Activated naive CD4-positive, alpha-beta T cell treated with anti-CD3 and anti-CD28 coated beads for 36 hours (primary cell): ENCODE data around the gene TEAD2. TPM values are rescaled to one million over a fixed set of nuclear protein-coding genes. Genes with fewer than 3 reads are reported as not detected.
"Not testable (repeated sequence)": the region's sequence is repeated elsewhere in the genome, so short reads cannot be mapped to it uniquely, and the experiment has no call there.

Source experiments
- CTCF ChIA-PET: fragments of 350-600 bp; sonication (Branson Sonifier 250); formaldehyde crosslinking; loops from one replicate; lab custom pipeline; 2021; ENCODE audit warnings: antibody characterized with exemption; lab: Charles Lee
- DNase-seq: peaks from one replicate; pipeline ENCODE4 v3.0.0-alpha.2; 2020
- H3K27ac Mint-ChIP-seq: one replicate; pipeline ENCODE4 v1.8.0; 2021; ENCODE audit warnings: mild to moderate bottlenecking, mixed read lengths
- H3K27me3 Mint-ChIP-seq: one replicate; pipeline ENCODE4 v1.8.0; 2021; ENCODE audit warnings: low read depth, mixed read lengths
- H3K36me3 Mint-ChIP-seq: one replicate; pipeline ENCODE4 v1.8.0; 2021; ENCODE audit warnings: low read depth, mixed read lengths
- H3K4me1 Mint-ChIP-seq: one replicate; pipeline ENCODE4 v1.8.0; 2021; ENCODE audit warnings: low read depth, mixed read lengths
- H3K4me3 Mint-ChIP-seq: one replicate; pipeline ENCODE4 v1.8.0; 2021; ENCODE audit warnings: mild to moderate bottlenecking, moderate library complexity, mixed read lengths
- H3K9me3 Mint-ChIP-seq: one replicate; pipeline ENCODE4 v1.8.0; 2021; ENCODE audit warnings: mixed read lengths
- intact Hi-C: fragments of 100-400 bp; cut with micrococcal nuclease; formaldehyde crosslinking; loops from one replicate; pipeline ENCODE4 v1.15.1; 2023
- total RNA-seq, 2 experiments: library from RNA; stranded (reverse); gene quantifications; one replicate each; pipeline ENCODE4 v1.2.3, GENCODE V29; 2021

Gene TEAD2
- total RNA-seq, 2 experiments from 2014 or later, result 0.20 TPM; not detected in 1

DNA sequence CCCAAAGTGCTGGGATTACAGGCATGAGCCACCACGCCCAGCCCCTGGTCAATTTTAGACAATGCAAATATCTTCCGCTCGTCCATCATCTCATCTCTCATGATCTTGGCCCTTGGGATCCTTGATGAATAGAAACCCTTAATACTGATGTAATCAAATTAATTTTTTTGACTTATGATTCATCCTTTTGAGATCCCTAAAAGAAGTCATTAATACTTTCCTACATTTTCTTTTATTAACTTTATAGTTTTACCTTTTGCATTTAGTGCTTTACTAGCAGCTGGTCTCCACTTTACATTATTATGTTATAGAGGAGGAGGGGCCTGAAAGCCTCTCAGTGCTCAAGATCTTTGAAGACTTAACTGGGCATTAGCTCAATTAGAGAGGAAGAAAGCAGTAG lies 18.2 kb upstream of the TEAD2 start:
- no peaks in the 10 kb centered on the region for H3K36me3 Mint-ChIP-seq
- no peaks in the 10 kb centered on the region for H3K4me1 Mint-ChIP-seq
- DNase-seq, result no peak
- no peak overlapping the region for H3K27ac Mint-ChIP-seq
- H3K9me3 Mint-ChIP-seq, result peaks cover 3% of the 10 kb centered on the region
- CTCF ChIA-PET, result interaction anchor here (0.6 to 1.5 kb wide), 3 partner anchors 11 to 174 kb away, joined by 3 to 4 read pairs (median 3); no protein-coding TSS in a partner anchor
- H3K4me3 Mint-ChIP-seq, result no peak overlapping the region
- no peaks in the 10 kb centered on the region for H3K27me3 Mint-ChIP-seq
- intact Hi-C loops, result no loop called here

DNA sequence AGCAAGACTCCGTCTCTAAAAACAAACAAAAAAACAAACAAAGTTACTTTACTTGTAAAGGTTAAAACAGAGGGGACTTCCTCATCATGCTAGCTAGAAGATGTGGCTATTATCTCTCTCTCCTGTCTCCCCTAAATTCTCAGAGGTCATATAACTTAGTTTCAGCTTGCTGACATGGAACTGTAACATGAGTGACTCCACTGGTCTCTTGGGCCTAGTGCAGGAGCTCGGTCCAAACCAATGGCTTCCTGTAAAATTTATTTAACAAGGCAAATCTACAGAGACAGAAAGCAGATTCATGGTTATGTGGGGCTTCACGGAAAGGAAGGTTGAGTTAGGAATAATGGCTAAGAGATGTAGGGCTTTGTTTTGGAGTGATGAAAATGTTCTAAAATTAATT lies 16.3 kb upstream of the TEAD2 start:
- CTCF ChIA-PET, result no interaction called here
- H3K4me3 Mint-ChIP-seq, result no peak overlapping the region
- no peaks in the 10 kb centered on the region for H3K27me3 Mint-ChIP-seq
- no peak overlapping the region for H3K27ac Mint-ChIP-seq
- no peaks in the 10 kb centered on the region for H3K36me3 Mint-ChIP-seq
- DNase-seq, result no peak
- intact Hi-C loops, result no loop called here
- peaks cover 3% of the 10 kb centered on the region for H3K9me3 Mint-ChIP-seq
- no peaks in the 10 kb centered on the region for H3K4me1 Mint-ChIP-seq

DNA sequence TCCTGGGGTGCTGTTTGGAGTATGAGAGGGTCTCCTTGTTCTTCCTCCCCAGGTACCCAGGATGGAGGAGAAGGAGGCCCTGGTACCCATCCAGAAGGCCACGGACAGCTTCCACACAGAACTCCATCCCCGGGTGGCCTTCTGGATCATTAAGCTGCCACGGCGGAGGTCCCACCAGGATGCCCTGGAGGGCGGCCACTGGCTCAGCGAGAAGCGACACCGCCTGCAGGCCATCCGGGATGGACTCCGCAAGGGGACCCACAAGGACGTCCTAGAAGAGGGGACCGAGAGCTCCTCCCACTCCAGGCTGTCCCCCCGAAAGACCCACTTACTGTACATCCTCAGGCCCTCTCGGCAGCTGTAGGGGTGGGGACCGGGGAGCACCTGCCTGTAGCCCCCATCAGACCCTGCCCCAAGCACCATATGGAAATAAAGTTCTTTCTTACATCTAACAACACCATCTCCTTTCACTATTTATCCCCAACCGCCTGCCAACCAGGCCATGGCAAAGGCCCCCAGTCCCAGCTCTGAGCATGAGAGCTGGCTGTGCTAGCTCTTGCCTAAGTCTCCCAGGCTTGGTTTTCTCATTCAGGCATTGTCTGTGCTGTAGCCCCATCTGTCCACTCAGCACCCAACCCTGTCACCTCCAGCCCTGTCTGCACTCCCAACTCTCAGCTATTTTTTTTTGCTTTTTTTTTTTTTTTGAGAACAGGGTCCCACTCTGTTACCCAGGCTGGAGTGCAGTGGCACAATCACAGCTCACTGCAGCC lies 12.6 kb upstream of the TEAD2 start:
- H3K36me3 Mint-ChIP-seq, result no peaks in the 10 kb centered on the region
- H3K27ac Mint-ChIP-seq, result no peak overlapping the region
- CTCF ChIA-PET, result no interaction called here

DNA sequence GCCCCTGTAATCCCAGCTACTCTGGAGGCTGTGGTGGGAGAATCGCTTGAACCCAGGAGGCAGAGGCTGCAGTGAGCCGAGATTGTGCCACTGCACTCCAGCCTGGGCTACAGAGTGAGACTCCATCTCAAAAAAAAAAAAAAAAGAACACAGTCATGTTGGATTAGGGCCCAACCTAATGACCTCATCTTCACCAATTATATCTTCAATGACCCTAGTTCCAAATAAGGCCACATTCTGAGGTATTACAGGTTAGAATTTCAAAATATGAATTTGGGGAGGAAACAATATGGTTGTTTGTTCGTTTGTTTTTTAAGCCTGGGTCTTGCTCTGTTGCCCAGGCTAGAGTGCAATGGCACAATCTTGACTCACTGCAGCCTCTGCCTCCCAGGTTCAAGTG lies 11.0 kb upstream of the TEAD2 start:
- CTCF ChIA-PET, result interaction anchor here (0.6 kb wide), 1 partner anchor 174 kb away, joined by 3 read pairs; no protein-coding TSS in a partner anchor
- DNase-seq, intact Hi-C loops, H3K27ac Mint-ChIP-seq, H3K9me3 Mint-ChIP-seq, H3K27me3 Mint-ChIP-seq, H3K36me3 Mint-ChIP-seq, H3K4me1 Mint-ChIP-seq, H3K4me3 Mint-ChIP-seq: not testable (repeated sequence)

More for the DNA sequence above, 12.6 kb upstream of the TEAD2 start:
- no peak for DNase-seq
- intact Hi-C loops, result no loop called here
- Mint-ChIP-seq H3K4me1 (no peaks in the 10 kb centered on the region), H3K9me3 (no peaks in the 10 kb centered on the region), H3K4me3 (no peak overlapping the region), H3K27me3 (peaks cover 2% of the 10 kb centered on the region)

DNA sequence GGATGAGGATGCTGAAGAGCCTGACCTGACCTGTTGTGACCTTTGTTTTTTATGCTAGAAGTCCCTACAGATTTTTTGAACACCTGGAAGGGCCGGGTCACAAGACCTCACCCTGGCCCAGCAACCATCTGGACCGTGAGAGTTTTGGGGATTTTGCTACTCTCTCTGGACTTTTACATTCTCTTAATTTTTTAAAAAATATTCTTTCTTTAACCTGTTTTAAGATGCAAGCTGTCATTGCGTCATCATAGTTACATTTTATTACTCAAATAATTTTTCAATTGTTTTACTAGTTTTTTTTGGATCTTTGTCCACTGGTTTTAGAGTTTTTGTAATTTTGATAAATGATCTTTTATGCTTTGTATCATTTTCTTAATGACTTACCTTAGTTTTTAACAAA lies 9.0 kb upstream of the TEAD2 start:
- Mint-ChIP-seq H3K27me3 (peaks cover 2% of the 10 kb centered on the region), H3K4me3 (no peak overlapping the region), H3K4me1 (no peaks in the 10 kb centered on the region), H3K27ac (no peak overlapping the region), H3K36me3 (peaks cover 4% of the 10 kb centered on the region), H3K9me3 (peaks cover 7% of the 10 kb centered on the region)
- intact Hi-C loops, result no loop called here
- DNase-seq, result no peak
- CTCF ChIA-PET, result no interaction called here

DNA sequence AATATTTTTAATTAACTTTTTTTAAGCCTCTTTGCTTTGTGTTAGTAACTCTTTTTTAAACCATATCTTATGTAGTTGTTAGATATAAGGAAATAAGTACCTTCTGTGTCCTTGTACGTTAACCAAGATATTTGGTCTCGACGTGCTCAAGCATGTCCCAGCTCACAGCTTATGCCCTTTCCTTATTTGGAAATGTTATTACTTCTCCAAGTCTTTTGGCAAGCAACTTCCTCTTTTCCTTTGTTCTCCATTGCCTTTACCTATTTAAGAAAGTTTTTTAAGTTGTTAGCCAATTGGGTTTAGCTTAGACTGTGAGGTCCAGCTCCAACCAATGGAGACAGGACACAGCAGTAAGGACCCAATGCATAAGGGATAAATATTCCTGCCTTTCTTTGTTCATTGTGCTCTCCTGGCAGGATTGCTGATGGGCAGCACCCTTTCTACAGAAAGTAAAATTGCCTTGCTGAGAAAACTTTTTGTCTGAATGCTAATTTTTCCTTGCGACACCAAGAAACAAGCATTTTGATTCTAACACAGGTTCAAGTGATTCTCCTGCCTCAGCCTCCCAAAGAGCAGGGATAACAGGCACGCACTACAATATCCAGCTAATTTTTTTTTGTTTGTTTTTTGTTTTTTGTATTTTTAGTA lies 6.6 kb upstream of the TEAD2 start:
- Mint-ChIP-seq H3K27me3 (peaks cover 5% of the 10 kb centered on the region), H3K36me3 (peaks cover 4% of the 10 kb centered on the region), H3K4me1 (peaks cover 3% of the 10 kb centered on the region), H3K4me3 (no peak overlapping the region), H3K27ac (no peak overlapping the region), H3K9me3 (peaks cover 7% of the 10 kb centered on the region)
- intact Hi-C loops, result no loop called here
- CTCF ChIA-PET, result no interaction called here
- DNase-seq, result no peak

DNA sequence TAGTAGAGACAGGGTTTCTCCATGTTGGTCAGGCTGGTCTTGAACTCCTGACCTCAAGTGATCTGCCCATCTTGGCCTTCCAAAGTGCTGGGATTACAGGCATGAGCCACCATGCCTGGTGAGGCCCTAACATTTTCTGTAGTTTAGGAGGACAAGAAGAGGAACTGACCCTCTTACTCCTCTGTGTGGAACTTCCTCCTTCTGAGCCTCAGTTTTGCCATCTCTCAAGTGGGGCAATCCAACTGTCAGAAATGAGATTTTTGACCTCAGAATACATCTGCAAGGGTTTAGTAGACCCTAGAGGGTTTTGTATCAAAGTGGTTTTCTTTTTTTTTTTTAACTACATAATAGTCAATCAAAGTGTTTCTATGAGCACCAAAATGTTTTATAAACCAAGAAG lies 3.9 kb upstream of the TEAD2 start:
- Mint-ChIP-seq H3K9me3 (peaks cover 7% of the 10 kb centered on the region), H3K27me3 (peaks cover 12% of the 10 kb centered on the region), H3K27ac (no peak overlapping the region), H3K4me3 (no peak overlapping the region), H3K4me1 (peaks cover 11% of the 10 kb centered on the region), H3K36me3 (peaks cover 4% of the 10 kb centered on the region)
- intact Hi-C loops, result no loop called here
- CTCF ChIA-PET, result interaction anchor here (0.6 kb wide), 1 partner anchor 141 kb away, joined by 5 read pairs; no protein-coding TSS in a partner anchor
- no peak for DNase-seq

DNA sequence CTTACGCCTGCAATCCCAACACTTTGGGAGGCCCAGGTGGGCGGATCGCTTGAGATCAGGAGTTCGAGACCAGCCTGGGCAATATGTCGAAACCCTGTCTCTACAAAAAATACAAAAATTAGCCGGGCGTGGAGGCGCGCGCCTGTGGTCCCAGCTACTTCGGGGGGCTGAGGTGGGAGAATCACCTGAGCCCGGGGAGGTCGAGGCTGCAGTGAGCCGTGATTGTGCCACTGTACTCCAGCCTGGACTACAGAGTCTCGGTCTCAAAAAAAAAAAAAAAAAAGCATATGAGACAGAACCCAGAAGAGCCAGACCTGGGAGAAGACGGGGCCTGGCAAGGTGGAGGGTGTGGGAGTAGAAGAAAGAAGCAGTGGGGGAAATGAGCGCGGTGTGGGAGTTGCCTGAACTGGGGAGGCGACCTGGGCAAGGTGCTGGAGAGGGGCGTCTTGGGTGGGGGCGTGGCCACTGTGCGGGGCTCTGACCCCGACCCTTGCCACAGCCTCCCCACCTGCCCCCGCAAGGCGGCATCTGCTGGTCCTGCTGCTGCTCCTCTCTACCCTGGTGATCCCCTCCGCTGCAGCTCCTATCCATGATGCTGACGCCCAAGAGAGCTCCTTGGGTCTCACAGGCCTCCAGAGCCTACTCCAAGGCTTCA lies 2.0 kb upstream of the TEAD2 start:
- intact Hi-C loops, result no loop called here
- H3K27ac Mint-ChIP-seq, result no peak overlapping the region
- CTCF ChIA-PET, result no interaction called here
- H3K4me1 Mint-ChIP-seq, result peaks cover 11% of the 10 kb centered on the region
- DNase-seq, result no peak
- H3K4me3 Mint-ChIP-seq, result no peak overlapping the region
- peaks cover 4% of the 10 kb centered on the region for H3K9me3 Mint-ChIP-seq
- H3K27me3 Mint-ChIP-seq, result peaks cover 10% of the 10 kb centered on the region
- H3K36me3 Mint-ChIP-seq, result peaks cover 1% of the 10 kb centered on the region

DNA sequence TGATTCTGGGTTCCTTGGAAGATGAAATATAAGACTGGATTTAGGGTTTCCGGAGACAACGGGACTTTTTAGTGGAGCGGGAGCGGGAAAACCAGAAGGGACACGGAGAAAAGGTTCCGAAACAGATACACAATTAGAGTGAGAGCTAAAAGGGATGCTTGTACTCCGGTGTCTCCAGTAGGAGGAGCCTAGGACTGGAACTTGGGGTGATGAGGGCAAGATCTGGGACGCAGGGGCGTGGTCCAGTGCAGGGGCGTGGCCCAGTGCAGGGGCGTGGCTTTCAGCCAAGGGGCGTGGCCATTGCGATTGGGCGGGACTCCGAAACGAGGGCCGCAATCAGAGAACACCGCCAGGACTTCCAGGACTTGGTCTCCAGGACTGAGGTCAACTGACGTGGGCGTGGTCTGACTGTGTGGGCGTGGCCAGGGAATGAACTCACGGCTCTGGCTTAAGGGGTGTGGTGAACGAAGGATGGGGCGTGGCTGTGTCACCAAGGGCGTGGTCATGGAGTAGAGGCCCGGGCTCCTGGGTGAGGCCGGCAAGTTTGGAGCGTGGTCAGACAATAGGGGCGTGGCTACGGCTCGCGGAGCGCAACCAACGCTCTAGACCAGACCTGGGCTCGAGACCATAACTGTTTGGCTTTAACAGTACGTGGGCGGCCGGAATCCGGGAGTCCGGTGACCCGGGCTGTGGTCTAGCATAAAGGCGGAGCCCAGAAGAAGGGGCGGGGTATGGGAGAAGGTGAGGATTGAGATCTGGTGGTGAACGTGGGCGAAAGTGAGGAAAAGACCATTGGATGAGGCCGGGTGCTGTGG lies 1.3 kb upstream of the TEAD2 start, which contains the start of gene DKKL1:
DKKL1 (plus strand) TSS at position 610 of the 815 bp plus-strand sequence; CDS start at position 732, 122 bp downstream.
- intact Hi-C loops, result loop anchor here (2.0 kb wide), 1 partner anchor 29 kb away; the partner anchor contains the start of gene CD37
- CTCF ChIA-PET, result no interaction called here
- Mint-ChIP-seq H3K36me3 (peaks cover 1% of the 10 kb centered on the region), H3K9me3 (no peaks in the 10 kb centered on the region), H3K27ac (no peak within 1 kb of the TSS), H3K4me1 (peaks cover 11% of the 10 kb centered on the region), H3K27me3 (peaks cover 10% of the 10 kb centered on the region), H3K4me3 (peak within 1 kb of the TSS; percentile 13)
- peak; percentile 92 for DNase-seq

DNA sequence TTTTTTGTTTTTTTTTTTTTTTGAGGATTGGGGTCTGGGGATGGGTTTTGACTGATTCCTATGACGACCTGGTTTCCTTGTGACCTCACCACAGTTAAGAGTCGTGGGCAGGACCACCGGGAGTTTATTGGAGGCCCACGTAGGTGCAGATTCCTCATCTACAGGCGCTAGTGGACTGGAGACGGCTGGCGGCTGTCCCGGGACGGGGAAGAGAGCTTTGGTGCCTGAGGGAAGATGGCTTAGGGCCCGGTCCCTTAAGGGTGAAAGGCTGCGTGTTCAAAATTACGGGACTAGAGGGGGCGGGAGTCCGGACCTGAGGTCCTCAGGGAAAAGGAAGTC lies 682 bp upstream of the TEAD2 start:
- Mint-ChIP-seq H3K9me3 (no peaks in the 10 kb centered on the region), H3K4me1 (peaks cover 11% of the 10 kb centered on the region), H3K4me3 (no peak overlapping the region), H3K27me3 (peaks cover 10% of the 10 kb centered on the region), H3K36me3 (no peaks in the 10 kb centered on the region), H3K27ac (no peak overlapping the region)
- CTCF ChIA-PET, result no interaction called here
- no peak for DNase-seq
- intact Hi-C loops, result loop anchor here (2.0 kb wide), 1 partner anchor 28 kb away; the partner anchor contains the start of gene CD37

DNA sequence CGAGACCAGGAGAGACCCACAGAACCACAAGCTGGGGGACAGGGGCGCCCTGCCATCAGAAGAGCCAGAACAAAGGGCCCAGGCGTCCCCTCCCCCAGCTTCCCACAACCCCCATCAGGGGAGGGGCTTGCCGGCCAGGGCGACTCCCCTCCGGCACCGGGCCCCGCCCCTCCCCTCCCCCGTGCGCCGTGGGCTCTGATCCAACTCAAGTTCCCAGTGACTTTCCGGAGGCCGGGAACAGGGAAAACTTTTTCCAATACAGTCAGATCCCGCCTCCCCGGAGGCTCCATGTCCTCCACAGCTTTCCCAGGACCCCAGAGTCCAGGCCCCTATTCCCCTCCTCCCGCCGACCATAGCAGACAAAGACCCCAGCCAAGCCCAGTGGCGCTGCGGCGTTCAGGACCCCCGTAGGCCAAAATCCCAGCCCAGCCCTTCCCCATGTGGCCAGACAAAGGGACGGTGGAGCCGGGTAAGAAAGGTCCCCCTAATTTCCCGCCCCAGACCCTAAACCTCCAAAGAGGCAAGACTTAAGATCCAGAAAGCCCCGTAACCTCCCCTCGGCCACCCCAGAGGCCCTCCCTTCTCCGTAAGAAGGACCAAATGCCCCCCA lies 673 bp downstream of the TEAD2 start:
- no peaks in the 10 kb centered on the region for H3K9me3 Mint-ChIP-seq
- H3K4me3 Mint-ChIP-seq, result peak overlapping the region; percentile 34
- intact Hi-C loops, result loop anchor here (2.0 kb wide), 1 partner anchor 27 kb away; the partner anchor contains the start of gene CD37
- DNase-seq, result peak; percentile 24
- no peak overlapping the region for H3K27ac Mint-ChIP-seq
- H3K4me1 Mint-ChIP-seq, result peaks cover 11% of the 10 kb centered on the region
- CTCF ChIA-PET, result no interaction called here
- H3K36me3 Mint-ChIP-seq, result no peaks in the 10 kb centered on the region
- peaks cover 10% of the 10 kb centered on the region for H3K27me3 Mint-ChIP-seq
